Upper lobe of left lung (tissue), 6 donors: Measurements from ENCODE around the gene STOX1. TPM values are rescaled to one million over a fixed set of nuclear protein-coding genes. Genes with fewer than 3 reads are reported as not detected.

Experiments used
- ATAC-seq, 2 donors: fragments of 200-7000 bp; cut with Tn5 transposase; one replicate each; pipeline ENCODE4 v1.9.1; 2022; ENCODE audit warnings: mild to moderate bottlenecking in 2 of 2, moderate library complexity in 2 of 2; ENCODE audit not compliant: low FRiP score in 2 of 2
- DNase-seq, 2 donors: peaks; one replicate each; pipeline ENCODE4 v3.0.0-alpha.2; 2019 to 2020
- H3K27ac ChIP-seq, 4 donors: fragments of 200-600 bp; sonication (generic); one replicate each; pipeline ENCODE4 v1.5.1; 2016 to 2019
- H3K27me3 ChIP-seq, 4 donors: fragments of 200-600 bp; sonication (generic); one replicate each; pipeline ENCODE4 v1.5.1; 2017 to 2019
- H3K36me3 ChIP-seq, 4 donors: fragments of 200-600 bp; sonication (generic); one replicate each; pipeline ENCODE4 v1.5.1; 2016 to 2019
- H3K4me1 ChIP-seq, 4 donors: fragments of 200-600 bp; sonication (generic); one replicate each; pipeline ENCODE4 v1.5.1; 2018 to 2019
- H3K4me3 ChIP-seq, 4 donors: fragments of 200-600 bp; sonication (generic); one replicate each; pipeline ENCODE4 v1.5.1; 2017 to 2019; ENCODE audit warnings: mild to moderate bottlenecking in 2 of 4, moderate library complexity in 1 of 4
- H3K9me3 ChIP-seq, 4 donors: fragments of 200-600 bp; sonication (generic); one replicate each; pipeline ENCODE4 v1.5.1; 2018 to 2019
- CTCF ChIP-seq, 6 experiments: fragments of 450-650 bp in 4 of 6; fragments of 200-600 bp in 2 of 6; sonication (generic) in 2 of 6; IDR thresholded peaks; one replicate each; pipeline ENCODE4 v1.5.1; 2016 to 2019; ENCODE audit warnings: antibody characterized with exemption in 6 of 6
- EP300 ChIP-seq, 4 donors: sonication (generic); formaldehyde crosslinking; IDR thresholded peaks; one replicate each; pipeline ENCODE4 v1.5.1; 2017; ENCODE audit warnings: antibody characterized with exemption in 4 of 4, control low read depth in 2 of 4
- POLR2A ChIP-seq, 4 donors: fragments of 450-650 bp; IDR thresholded peaks; one replicate each; pipeline ENCODE4 v1.5.1; 2016 to 2017; ENCODE audit warnings: antibody characterized with exemption in 4 of 4, mild to moderate bottlenecking in 2 of 4
- POLR2AphosphoS5 ChIP-seq, 2 donors: sonication (generic); formaldehyde crosslinking; IDR thresholded peaks; one replicate each; pipeline ENCODE4 v1.5.1; 2017; ENCODE audit warnings: antibody characterized with exemption in 2 of 2
- WGBS, 2 donors: methylation state at CpG; one replicate each; pipeline ENCODE4 v1.1.5; 2017 to 2018; 5-methylcytosine and 5-hydroxymethylcytosine counted together
- total RNA-seq, 6 donors: library from RNA; depleted of rRNA in 4 of 6; stranded (reverse); fragments of >200 nt in 4 of 6; gene quantifications; one replicate each; pipeline versions ENCODE4 v1.1.0 to v1.2.1, GENCODE V29; 2016 to 2021
- donor health status: DM: no; HTN: no; CAD: no; lungs with moderate emphysema.
- donor health status: DM: no; HTN: yes; CAD: no; lungs with severe emphysema.

STOX1 gene
- total RNA-seq, 6 donors from 2014 or later: 0.23 to 25.6 (median 3.1) TPM

- no peaks in the 10 kb centered on the region for H3K9me3 ChIP-seq
- TF ChIP-seq CTCF (IDR thresholded peaks at IDR 0.05) (no peak), EP300 (IDR thresholded peaks at IDR 0.05) (no peak), POLR2AphosphoS5 (IDR thresholded peaks at IDR 0.05) (no peak), POLR2A (IDR thresholded peaks at IDR 0.05) (no peak)
- H3K4me1 ChIP-seq: peaks cover 6 to 16% (median 7%) of the 10 kb centered on the region in 4 donors
- 59 to 68% methylated on average over 6 of the region's 6 CpGs for WGBS, 2 donors
- DNase-seq (no peak), ATAC-seq (no peak)
- H3K27ac ChIP-seq: no peak overlapping the region
- no peak overlapping the region for H3K4me3 ChIP-seq
- H3K27me3 ChIP-seq: peaks cover 0 to 2% (median 0%) of the 10 kb centered on the region in 4 donors
- H3K36me3 ChIP-seq: no peaks in the 10 kb centered on the region
Observed at GRCh38 chr10:68829521-68829920, 2.2 kb downstream of the STOX1 start.

DNA sequence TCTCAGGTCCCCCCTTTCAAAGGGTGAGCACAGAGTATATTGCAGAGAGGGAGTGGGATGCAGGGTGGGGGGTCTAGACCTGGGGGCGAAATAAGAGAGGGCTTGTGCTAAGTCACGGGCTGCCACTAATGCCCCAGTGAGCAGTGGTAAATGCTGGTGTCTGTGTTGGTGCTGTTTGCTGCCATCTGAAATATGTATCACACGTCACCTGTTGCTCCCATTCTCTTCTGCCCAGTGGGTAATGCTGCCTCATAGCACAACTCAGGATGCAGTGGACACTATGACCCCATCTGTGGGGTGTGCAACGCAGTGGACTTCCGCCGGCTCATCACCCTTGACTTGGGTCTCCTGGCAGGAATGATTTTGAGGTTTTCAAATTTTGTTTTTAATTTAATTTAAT lies 2.6 kb downstream of the STOX1 start:
- Histone ChIP-seq H3K36me3 (no peaks in the 10 kb centered on the region), H3K27ac (no peak overlapping the region), H3K27me3 (peaks cover 0 to 2% (median 0%) of the 10 kb centered on the region in 4 donors), H3K4me1 (peaks cover 6 to 16% (median 7%) of the 10 kb centered on the region in 4 donors), H3K9me3 (no peaks in the 10 kb centered on the region), H3K4me3 (no peak overlapping the region)
- DNase-seq (no peak), ATAC-seq (no peak)
- 93% methylated on average over 6 of the region's 6 CpGs for WGBS, 2 donors
- no peak for TF ChIP-seq POLR2AphosphoS5 (IDR thresholded peaks at IDR 0.05)
- TF ChIP-seq POLR2A (IDR thresholded peaks at IDR 0.05): no peak
- TF ChIP-seq EP300 (IDR thresholded peaks at IDR 0.05): no peak
- TF ChIP-seq CTCF (IDR thresholded peaks at IDR 0.05): no peak

DNA sequence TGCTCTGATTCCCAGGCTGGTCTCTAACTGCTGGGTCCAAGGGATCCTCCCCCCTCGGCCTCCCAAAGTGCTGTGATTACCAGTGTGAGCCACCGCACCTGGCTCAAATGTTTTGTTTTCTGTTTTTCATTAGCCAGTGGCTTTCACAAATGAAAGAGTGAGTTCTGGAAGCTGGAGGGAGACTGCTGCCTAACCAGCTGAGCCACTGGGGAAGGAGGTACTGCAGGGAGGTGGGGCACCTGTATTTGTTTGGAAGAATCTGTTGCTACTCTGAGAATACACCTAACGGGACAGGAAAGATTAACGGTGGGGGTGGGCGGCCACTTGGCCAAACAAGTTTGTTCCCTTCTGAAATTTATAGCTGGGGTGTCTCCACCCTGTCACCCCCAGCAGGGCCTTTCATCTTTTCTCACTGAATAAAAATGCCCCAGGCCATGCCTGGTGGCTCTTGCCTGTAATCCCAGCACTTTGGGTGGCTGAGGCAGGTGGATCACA lies 4.7 kb downstream of the STOX1 start:
- ATAC-seq (no peak), DNase-seq (no peak)
- no peaks in the 10 kb centered on the region for H3K36me3 ChIP-seq
- no peak overlapping the region for H3K27ac ChIP-seq
- peaks cover 0 to 2% (median 0%) of the 10 kb centered on the region in 4 donors for H3K27me3 ChIP-seq
- H3K4me1 ChIP-seq: peaks cover 2 to 11% (median 2%) of the 10 kb centered on the region in 4 donors
- H3K4me3 ChIP-seq: no peak overlapping the region
- no peak for TF ChIP-seq POLR2A (IDR thresholded peaks at IDR 0.05)
- TF ChIP-seq EP300 (IDR thresholded peaks at IDR 0.05): no peak
- no peak for TF ChIP-seq POLR2AphosphoS5 (IDR thresholded peaks at IDR 0.05)
- TF ChIP-seq CTCF (IDR thresholded peaks at IDR 0.05): no peak
- no peaks in the 10 kb centered on the region for H3K9me3 ChIP-seq
- 86 to 87% methylated on average over 5 of the region's 5 CpGs for WGBS, 2 donors

- no peaks in the 10 kb centered on the region for H3K9me3 ChIP-seq
- WGBS, 2 donors: 87 to 93% methylated on average over 4 of the region's 4 CpGs
- no peak for ATAC-seq
Observed at GRCh38 chr10:68832601-68833000, 5.3 kb downstream of the STOX1 start.

More at GRCh38 chr10:68832601-68833000, 5.3 kb downstream of the STOX1 start:
- peaks cover 0 to 7% (median 0%) of the 10 kb centered on the region in 4 donors for H3K4me1 ChIP-seq
- H3K27ac ChIP-seq: no peak overlapping the region
- H3K27me3 ChIP-seq: peaks cover 0 to 2% (median 0%) of the 10 kb centered on the region in 4 donors
- no peak for TF ChIP-seq POLR2AphosphoS5 (IDR thresholded peaks at IDR 0.05)
- no peak for TF ChIP-seq POLR2A (IDR thresholded peaks at IDR 0.05)
- TF ChIP-seq EP300 (IDR thresholded peaks at IDR 0.05): no peak
- no peak for TF ChIP-seq CTCF (IDR thresholded peaks at IDR 0.05)
- H3K4me3 ChIP-seq: no peak overlapping the region
- no peaks in the 10 kb centered on the region for H3K36me3 ChIP-seq
- no peak for DNase-seq
